HG03378 (cell line): ENCODE measurements around the gene MRGPRX3.
"Not testable (repeated sequence)": the region's sequence is repeated elsewhere in the genome, so short reads cannot be mapped to it uniquely, and the experiment has no call there.

ENCODE experiments used
- ATAC-seq: cut with Tn5 transposase; IDR thresholded peaks from one replicate; pipeline ENCODE4 v1.9.1; 2021; ENCODE audit warnings: mild to moderate bottlenecking, moderate library complexity; ENCODE audit not compliant: unreplicated experiment

Gene MRGPRX3

DNA sequence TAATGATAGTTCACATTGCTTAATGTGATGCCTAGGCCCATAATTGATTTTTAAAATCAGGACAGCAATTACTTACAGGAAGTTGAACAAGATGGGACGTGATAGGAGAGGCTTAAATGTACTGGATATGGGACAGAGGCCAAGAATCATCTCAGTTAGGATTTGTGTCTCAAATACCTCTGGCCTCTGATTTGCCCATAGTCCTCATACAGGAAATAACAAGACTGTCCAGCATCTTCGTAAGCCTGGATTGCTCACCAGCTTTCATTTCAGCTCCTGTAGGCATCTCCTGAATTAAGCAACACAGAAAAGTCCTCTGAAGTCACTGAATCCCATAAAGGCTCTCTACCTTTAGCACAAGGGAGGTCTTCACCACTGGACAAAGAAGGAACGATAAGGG lies at the start of gene MRGPRX3:
Gene MRGPRX3 (plus strand): TSS at position 231 of the 400 bp plus-strand sequence. CDS start 4,632 bp downstream, outside the sequence.
- ATAC-seq = no peak

DNA sequence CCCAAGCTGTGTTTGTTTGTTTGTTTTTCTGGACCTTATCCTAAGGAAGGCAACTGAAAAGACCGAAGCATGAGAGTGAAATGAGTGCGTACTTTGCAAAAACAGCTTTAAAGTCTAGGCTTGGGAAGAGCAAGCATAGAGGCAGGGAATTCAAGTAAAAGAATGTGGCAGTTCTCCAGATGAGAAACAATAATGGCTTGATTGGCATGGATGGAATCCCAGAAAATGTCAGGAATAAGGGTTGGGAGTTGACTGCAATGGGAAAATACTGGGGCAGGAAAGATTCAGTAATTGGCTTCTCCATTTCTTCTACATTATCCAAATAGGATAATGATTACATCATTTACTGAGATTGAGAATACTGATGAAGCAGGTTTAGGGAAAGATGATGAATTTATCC lies 44.0 kb upstream of the MRGPRX3 start:
- no peak for ATAC-seq

GRCh38 chr11:18088966-18089365 lies 43.4 kb upstream of the MRGPRX3 start:
- ATAC-seq = no peak

GRCh38 chr11:18091731-18092130 lies 40.6 kb upstream of the MRGPRX3 start:
- no peak for ATAC-seq

DNA sequence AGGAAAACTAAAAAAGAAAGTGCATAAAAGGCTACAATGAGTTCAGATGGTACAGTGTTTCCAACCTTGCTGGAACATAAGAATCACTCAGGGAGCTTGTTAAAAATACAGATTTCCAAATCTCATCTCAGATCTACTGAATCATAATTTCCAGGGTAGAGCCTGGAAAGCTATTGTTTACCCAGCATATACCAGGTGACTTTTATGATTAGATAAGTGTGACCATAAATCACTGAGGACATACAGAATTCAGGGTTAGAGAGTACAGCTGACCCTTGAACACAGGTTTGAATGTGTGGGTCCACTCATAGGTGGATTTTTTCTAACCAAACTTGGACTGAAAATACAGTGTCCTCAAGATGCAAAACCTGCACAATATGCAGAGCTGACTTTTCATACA lies 38.4 kb upstream of the MRGPRX3 start:
- ATAC-seq = no peak

GRCh38 chr11:18100926-18101656 lies 31.3 kb upstream of the MRGPRX3 start:
- no peak for ATAC-seq

DNA sequence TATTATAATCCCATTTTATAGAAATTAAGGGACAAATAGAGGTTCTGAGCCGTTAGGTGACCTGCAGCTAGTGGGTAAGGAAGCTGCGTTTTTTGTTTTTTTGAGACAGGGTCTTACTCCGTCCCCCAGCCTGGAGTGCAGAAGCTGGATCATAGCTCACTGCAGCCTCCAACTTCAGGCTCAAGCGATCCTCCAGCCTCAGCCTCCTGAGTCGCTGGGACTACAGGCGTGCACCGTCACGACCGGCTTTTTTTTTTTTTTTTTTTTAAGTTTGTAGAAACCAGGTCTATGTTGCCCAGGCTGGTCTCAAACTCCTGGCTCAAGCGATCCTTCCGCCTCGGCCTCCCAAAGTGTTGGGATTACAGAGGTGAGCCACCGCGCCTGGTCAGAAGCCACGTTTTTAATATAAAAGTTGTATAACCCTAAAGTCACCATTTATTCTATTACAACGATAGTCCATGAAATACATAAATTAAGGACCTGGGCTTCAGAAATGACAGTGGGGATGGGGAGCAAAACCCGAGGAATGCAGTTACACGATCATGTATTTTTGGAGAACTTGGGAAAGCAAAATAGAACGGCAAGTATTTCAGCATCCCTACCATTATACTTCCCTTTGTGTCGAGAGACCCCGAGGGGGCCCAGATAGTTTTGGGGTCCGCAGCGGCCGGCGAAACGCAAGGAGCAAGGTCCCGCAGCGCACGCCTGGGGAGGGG lies 27.1 kb upstream of the MRGPRX3 start:
- no peak for ATAC-seq

DNA sequence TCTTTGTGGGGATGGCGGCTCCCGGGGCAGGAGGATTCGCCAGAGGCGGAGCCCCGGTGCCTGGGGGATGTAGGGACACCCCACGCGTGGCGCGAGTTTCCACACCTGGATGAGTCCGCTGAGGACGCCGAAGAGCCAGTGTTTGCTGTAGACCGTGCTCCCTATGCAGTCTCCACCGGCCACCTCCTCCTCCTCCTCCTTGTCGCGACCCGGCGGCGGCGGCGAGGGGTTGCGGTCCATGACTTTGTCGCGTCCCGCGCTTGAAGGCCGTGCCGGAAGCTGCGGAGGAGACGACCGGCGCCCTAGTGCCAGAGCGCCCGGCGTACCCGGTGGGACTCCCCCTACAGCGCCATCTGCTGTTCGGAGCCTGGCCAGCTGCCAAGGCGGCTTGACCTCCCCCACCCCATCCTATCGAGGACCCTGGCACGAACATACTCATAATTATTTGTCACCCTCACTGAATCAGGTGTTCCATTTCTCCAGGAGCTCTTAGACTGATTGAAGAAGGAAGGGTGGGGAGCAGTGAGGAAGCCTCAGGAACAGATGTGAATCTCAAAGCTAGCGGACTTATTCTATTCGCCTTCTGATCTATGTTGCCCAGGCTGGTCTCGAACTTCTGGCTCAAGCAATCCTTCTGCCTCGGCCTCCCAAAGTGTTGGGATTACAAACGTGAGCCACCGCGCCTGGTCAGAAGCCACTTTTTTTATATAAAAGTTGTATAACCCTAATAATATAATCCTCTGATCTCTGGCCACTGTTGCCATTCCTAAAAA lies 26.4 kb upstream of the MRGPRX3 start, which contains the start of gene SAAL1:
Gene SAAL1 (minus strand): TSS at position 281 of the 773 bp plus-strand sequence. CDS start 41 bp downstream, at position 240.
- ATAC-seq = peak; percentile 86

GRCh38 chr11:18106688-18107087 lies 25.7 kb upstream of the MRGPRX3 start:
- ATAC-seq = no peak

GRCh38 chr11:18108254-18108653 lies 24.1 kb upstream of the MRGPRX3 start:
- ATAC-seq = no peak

DNA sequence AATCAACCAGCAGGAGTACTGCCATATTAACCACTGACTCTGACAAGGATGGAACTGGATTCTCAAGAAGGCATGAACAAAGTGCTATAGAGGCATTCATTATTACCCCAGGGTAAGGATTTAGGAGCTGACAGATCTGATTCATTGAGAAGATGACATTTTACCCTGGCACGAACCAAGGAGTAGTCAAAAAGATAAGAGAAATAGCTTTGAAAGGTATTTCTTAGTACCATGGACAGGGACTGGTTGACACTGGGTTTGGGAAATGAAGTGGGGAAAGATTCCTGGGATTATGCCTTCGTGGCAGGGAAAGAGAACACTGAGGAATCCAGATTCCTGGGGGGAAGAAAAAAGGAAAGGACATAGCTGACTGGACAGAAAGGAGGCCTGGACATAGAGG lies 21.4 kb upstream of the MRGPRX3 start:
- ATAC-seq = no peak

DNA sequence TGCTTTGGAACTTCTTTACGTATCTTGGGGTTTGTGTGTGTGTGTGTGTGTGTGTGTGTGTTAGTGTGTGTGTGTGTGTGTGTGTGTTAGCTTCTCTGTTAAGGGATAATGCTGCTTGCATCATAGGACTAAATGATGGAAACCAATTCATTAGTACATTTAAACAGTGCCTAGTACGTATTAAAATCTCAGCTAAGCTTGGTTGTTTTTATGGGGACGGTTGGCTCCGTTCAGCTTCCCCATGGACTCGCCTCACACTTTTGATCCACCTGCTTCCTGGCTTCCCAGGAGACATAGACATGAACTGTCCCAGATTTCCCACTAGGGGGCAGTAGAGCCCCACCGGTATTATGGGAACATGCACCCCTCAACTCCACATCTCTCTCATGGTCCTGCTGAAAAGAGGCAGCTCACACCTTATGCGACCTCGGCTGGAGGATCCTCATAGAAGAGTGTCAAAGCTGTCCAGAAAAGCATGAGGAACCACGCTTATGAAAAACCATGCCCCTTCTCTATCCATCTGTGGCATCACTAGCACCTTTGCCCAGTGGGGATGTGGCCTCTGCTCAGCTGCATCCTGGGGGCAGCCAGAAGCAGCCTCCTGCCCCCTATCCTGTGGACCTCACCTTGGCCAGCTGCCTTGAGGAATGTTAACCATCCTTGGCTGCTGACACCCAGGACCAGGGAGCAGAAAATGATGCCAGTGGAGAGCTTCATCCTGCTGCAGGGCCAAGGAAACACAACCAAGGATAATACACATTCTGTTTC lies 16.8 kb upstream of the MRGPRX3 start:
- peak; percentile 94 for ATAC-seq

DNA sequence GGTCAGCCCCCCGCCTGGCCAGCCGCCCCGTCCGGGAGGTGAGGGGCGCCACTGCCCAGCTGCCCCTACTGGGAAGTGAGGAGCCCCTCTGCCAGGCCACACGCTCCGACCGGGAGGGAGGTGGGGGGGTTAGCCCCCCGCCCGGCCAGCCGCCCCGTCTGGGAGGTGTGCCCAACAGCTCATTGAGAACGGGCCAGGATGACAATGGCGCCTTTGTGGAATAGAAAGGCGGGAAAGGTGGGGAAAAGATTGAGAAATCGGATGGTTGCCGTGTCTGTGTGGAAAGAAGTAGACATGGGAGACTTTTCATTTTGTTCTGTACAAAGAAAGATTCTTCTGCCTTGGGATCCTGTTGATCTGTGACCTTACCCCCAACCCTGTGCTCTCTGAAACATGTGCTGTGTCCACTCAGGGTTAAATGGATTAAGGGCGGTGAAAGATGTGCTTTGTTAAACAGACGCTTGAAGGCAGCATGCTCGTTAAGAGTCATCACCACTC lies 11.0 kb upstream of the MRGPRX3 start:
- ATAC-seq = not testable (repeated sequence)

GRCh38 chr11:18131115-18131514 lies 1.3 kb upstream of the MRGPRX3 start:
- ATAC-seq = not testable (repeated sequence)

- no peak for ATAC-seq
These were observed 2.9 kb downstream of the MRGPRX3 start for GRCh38 chr11:18135308-18135707.

DNA sequence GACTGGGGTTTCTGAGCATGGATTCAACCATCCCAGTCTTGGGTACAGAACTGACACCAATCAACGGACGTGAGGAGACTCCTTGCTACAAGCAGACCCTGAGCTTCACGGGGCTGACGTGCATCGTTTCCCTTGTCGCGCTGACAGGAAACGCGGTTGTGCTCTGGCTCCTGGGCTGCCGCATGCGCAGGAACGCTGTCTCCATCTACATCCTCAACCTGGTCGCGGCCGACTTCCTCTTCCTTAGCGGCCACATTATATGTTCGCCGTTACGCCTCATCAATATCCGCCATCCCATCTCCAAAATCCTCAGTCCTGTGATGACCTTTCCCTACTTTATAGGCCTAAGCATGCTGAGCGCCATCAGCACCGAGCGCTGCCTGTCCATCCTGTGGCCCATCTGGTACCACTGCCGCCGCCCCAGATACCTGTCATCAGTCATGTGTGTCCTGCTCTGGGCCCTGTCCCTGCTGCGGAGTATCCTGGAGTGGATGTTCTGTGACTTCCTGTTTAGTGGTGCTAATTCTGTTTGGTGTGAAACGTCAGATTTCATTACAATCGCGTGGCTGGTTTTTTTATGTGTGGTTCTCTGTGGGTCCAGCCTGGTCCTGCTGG lies 4.9 kb downstream of the MRGPRX3 start:
- no peak for ATAC-seq

DNA sequence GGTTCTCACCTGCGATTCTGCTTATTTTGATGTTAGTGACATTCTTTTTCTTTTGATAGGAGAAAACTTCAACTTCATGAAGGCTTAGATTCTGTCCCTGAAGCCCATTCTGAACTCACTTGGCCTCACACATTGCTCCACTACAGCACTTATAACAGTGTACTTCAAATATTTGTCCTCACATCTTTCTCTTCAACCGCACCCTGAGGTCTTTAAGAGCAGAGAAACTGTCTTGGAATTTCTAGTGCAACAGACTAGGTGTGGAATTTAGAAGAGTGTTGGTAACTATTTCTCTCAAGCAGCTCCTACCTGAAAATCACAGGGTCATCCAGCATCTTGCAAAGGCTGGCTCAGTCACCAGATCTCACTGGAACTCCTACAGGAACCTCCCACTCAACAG lies 7.8 kb downstream of the MRGPRX3 start:
- no peak for ATAC-seq

- no peak for ATAC-seq
These were observed 11.9 kb downstream of the MRGPRX3 start for GRCh38 chr11:18144243-18144642.

- no peak for ATAC-seq
These were observed 12.7 kb downstream of the MRGPRX3 start for GRCh38 chr11:18145025-18145424.

- no peak for ATAC-seq
These were observed 13.5 kb downstream of the MRGPRX3 start for GRCh38 chr11:18145837-18146236.
